Measurements from ENCODE around the gene PALLD.
"Not testable (repeated sequence)": the region's sequence is repeated elsewhere in the genome, so short reads cannot be mapped to it uniquely, and the experiment has no call there.

The PALLD gene

DNA sequence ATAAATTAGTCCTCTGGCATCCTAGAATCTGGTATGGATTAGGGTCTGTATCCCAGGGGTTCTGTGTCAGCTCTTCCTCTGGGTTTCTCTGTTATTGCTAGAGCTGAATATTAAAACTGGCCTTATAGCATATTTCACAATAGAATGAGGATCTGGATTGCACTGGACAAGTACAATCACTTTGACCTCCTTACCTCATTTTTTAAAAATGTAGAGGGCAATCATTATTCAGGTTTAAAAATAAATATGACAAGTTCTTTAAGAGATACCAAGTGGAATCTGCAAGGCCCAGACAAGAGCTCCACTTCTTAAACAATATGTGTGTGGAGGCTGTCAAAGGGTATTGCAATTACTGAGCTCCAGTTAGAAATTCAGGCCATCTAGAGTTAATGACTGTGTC is 1.4 kb downstream of the PALLD start:
- no peak for DNase-seq

DNA sequence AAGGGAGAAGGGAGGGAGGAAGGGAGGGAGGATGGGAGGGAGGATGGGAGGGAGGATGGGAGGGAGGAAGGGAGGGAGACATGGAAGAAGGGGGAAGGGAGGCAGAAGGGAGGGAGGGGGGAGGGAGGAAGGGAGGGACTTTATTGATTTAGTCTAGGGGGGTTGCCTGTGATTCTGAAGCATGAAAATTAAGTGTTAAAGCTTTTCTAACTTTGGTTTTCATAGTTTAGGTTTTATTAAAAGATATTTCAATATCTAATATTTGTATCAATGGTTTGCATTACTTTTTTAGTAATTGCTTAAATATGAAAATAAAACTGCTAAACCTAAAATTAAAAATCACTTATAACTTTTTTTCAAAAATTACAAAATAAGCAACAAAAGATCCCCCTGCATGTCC is 2.4 kb downstream of the PALLD start:
- DNase-seq, result no peak

DNA sequence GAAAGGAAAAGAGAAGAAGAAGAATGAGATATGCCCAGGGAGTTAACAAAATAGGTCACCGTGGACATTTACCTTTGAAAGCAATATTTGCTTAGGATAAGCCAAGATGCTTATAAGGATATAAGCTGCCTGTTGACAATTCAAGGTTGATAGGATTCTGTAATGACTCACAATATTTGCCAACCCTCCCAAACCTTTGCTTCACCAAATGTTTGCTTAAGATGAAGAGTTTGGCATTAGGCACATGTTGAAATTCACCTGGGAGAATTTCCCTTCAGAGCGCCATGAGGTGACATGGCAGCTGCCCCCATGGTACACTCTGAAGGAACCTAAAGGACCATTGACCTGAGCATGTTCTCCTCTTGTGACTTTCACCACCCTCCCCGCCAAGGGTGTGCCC is 4.6 kb downstream of the PALLD start:
- DNase-seq, result no peak

DNA sequence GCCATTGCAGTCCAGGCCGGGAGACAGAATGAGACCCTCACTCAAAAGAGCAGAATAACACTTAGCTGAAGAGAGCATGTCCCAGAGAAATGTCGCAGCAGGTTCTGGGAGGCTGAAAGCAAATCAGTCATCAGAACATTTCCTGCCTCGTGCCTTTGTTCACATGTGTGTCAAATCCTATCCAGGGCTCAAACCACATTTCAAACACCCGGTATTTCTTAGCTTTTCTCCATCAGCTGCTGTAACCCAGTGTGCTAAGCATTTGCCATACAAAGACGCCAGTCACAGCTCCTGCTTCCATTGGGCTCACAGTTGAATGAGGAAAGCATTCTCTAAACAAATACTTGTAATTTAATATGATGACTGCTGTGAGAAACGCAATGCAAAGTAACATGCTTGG is 6.0 kb downstream of the PALLD start:
- DNase-seq, result no peak

DNA sequence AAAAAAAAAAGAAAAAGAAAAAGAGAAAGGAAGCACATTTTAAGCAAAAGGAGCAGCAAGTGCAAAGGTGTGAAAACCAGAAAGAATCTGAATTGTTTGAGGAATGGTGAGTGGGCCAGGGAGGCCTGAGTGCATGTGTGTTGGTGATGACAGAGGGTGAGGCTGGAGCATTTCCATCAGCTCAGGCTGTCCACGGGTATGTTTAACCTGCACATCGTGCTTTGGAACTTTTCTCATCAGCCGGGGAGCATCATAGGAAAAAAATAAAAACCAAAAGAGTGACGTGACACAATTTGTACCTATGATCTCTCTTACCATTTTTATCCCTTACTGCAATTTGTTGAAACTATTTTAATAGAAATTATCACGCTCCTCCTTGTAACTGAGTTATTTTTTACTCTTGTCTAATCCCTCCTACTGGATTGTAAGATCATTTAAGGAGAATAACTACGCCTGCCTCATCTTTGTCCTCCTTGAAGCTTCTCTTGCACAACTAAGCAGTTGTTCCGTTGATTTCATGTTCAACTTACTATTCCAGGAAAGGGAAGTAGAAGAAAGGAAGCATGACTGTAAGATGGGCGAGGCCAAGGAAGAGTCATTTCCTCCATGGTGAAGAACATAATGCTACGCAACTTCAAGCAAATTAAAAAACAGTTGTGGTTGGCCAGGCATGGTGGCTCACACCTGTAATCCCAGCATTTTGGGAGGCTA is 7.0 kb downstream of the PALLD start:
- no peak for DNase-seq

DNA sequence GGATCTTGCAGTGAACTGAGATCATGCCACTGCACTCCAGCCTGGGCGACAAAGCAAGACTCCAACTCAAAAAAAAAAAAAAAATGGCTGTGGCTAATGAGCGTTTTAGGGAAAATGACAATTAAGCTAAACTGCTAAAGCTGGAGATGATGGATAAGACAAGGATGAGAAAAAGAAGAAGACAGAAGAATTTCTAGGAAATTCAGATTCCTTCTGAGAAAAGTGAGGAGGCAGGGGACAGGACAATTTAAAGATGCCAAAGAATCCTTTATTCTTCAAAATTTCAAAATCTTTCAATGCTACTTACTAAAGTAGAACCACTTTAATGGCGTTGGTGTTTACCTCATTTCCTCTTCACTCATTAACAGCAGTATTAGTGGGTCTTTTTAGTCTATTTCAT is 7.7 kb downstream of the PALLD start:
- DNase-seq, result no peak

DNA sequence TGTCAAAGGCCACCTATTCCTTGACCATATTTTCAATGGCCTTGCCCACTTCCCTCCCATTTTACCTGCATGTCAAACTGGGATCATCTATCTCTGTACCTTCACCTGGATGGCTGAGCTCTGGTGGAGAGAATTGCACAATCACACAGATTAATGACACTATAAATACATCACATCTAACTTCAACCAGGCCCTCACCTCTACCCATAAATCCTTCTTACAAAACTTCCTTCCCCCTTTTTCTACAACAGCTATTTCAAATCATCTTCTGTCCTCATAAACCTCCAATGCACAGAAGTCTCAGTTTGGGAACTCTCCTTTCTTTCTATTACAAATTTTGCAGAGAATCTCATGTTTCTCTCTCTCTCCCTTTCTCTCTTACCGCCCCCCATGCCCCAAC is 9.2 kb downstream of the PALLD start:
- no peak for DNase-seq

DNA sequence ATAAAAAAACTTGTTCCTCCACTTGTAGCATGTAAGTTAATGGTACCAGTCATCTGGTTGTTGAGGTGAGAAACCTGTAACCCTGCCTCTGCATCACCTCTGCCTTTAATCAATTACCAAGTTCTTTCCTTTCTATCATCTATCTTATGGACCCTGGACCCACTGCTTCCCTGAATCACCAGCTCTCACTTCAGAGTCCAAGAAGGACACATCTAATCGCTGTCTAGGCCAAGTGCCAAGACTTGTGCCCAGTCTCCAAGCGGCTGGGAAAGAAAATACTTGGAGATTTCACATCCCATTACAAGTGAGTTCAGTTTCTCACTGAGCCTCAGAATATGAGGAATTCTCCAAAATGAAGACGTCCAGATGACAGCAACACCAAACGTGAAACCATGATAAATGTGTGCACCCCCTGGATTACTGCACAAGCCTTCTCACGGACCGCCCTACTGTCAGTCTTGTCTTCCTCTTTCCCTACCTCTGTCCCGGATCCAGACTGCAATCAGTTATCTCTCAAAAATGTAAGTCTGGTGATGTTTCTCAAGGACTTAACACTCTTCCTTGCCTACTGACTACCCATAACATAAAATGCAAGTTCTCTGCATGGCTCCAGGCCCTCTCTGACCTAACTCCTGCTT is 10.4 kb downstream of the PALLD start:
- DNase-seq, result no peak

DNA sequence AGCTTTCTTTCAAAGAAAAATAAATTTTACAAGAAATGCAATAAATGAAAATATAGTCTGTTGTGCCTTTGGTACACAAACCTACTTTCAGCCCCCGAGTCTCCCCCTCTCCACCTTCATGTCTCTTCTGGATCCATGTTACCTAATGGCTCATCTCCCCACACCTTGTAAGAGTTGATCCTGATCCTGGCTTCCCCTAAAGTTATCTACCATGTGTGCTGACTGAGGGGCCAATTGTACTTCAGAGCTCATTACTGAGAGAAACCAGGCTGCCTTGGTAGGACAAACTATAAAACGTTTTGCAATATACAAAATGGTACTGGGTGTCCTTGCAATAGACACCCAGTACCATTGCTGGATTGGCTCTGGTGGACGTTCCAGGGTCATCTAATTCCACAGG is 11.8 kb downstream of the PALLD start:
- no peak for DNase-seq

DNA sequence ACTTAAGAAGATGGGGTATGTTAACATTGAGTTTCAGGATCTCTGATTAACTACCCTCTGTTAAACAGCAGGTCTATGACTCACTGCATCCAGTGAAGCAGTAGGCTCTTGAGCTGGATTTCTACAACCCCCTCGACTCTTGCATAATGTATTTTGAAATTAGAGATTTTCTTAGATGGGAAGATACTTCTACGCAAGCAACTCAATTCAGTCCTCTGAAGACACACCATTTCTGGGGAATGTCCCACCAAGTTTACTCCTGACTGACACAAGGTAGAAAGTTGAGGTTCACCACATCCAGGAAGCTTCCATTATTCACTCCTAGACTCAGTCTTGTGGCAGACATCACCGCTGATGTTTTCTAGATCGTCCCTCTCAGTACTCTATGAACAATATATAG is 12.9 kb downstream of the PALLD start:
- no peak for DNase-seq

DNA sequence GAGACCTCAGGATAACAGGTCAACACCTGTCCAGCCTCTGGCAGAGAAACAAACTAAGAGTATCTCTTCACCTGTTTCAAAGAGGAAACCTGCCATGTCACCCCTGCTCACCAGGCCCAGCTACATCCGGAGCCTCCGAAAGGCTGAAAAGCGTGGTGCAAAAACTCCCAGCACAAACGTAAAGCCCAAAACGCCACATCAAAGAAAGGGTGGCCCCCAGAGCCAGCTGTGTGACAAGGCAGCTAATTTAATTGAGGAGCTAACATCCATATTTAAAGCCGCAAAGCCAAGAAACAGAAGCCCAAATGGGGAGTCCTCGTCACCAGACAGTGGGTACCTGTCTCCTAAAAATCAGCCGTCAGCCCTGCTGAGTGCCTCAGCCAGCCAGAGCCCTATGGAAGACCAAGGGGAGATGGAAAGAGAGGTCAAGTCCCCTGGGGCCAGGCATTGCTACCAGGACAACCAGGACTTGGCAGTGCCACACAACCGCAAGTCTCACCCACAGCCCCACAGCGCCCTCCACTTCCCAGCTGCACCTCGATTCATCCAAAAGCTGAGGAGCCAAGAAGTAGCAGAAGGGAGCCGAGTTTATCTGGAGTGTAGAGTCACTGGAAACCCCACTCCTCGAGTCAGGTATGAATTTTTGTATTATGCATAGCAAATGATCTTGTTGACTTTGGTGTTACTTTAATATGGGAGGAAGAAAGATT is 15.1 kb downstream of the PALLD start:
- DNase-seq, result no peak

DNA sequence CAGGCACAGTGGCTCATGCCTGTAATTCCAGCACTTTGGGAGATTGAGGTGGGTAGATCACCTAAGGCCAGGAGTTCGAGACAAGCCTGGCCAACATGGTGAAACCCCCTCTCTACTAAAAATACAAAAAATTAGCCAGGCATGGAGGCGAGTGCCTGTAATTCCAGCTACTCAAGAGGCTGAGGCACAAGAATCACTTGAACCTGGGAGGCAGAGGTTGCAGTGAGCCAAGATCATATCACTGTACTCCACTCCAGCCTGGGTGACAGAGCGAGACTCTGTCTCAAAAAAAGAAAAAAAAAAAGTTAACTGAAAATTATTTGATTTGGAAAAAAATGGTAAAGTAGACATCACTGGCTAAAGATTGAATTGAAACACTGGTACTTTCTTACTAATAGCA is 17.0 kb downstream of the PALLD start:
- not testable (repeated sequence) for DNase-seq

DNA sequence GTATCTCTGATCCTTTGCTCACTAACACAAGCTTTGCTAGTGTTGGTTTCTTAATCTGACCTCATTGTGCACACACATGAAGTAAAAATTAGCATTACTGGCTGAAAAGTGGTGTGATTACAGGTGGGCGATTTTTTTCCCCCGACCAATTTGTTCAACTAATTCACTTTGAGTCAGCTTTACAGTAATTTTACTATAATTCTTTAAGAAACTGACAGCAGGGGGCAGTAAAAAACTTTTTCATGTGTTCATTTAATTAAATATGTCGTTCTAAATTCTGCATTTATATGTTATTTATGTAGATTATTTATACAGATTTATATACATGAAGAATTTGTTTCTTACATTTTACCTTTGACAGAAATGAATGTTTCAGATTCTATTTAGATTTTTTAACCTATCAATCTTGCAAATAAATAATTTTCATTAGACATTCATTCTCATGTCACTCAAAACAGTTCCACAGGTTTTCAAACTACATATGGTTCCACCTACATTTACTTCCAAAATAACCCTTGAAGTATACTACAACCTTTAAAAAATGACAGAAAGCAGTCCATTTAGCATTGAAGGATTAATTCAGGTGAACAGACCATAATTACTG is 17.5 kb downstream of the PALLD start:
- DNase-seq, result no peak

DNA sequence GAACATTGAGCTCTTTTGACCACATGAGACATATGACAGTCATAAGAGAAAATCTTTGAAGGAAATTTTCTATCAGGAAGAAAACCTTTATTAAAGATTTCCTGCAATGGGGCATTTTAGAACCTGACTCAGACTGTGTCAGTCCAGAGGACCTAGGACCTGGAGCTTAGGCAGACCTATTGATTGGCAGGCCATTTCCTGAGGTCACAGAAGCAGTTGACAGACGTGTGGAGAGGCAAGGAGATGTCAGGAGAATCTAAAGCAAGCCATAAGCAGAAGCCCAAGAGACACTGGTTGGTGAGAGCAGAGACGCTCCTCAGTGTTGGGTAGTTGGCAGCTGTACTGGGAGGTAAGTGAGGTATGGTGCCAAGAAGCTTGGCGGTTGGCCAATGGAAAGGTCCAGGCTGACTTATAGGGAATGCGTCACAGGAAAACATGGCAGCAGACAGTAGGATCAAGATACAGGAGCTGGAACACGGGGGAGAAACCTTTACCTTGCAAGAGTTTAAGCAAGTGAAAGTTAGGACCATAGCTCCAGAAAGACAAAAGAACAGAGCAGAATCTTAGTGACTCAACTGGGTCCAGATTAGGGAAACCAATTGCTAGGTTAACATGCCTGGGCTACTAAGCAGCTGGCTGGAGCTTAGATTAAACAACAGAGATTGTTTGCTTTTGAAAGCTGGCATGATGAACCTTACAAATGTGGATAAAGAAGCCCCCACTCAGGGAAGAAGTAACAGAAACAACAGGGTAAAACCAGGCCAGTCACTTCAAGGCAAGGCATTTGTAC is 18.6 kb downstream of the PALLD start:
- DNase-seq, result no peak

DNA sequence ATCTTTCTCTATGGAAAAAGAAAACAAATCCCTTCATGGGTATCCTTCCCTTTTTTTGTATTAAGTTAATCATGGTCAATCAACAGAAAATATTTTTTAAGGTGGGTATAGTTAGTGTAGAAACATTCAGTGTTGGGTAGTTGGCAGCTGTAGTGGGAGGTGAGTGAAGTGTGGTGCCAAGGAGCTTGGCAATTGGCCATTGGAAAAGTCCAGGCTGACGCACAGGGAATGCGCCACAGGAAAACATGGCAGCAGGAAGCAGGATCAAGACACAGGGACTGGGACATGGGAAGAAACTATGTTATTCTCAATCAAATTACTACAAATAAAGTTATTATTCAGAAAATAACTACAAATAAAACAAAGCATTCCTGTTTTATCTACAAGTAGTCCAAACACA is 20.0 kb downstream of the PALLD start:
- DNase-seq, result no peak

DNA sequence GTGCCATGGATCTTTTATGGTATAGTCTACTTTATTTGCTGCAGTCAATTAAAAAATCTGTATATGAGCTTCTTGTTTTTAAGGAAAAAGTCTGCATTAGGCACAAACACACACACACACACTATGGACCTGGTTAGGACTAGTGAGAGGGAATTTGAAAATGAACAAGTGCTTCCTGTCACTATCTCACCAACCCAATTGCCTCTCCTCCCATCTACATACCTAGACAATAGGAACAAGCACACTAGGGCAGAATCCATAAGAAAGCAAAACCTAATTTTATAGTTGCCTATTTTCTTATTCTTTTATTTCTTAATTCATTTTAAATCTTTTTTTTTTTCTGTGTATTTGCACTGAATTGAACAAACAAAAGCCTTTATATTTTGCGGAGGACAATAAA is 22.7 kb downstream of the PALLD start:
- DNase-seq, result no peak

DNA sequence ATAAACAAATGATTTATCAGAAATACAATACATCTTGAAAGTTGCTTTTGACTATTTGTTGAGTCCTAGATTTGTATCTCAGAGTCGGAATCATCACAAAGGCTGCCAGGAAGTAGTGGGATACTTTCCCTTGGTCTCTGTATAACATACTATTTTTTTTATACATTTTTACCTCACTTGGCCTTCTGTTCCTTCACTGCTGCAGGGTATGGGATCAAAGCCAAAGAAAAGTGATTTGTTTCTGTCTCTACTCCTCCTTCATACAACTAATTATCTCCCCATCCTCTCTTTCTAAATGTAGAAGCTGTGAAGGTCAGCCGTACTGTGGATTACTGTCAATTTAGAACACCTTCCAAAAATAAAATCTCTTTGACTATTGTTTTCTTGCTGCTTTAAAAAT is 24.9 kb downstream of the PALLD start:
- no peak for DNase-seq

DNA sequence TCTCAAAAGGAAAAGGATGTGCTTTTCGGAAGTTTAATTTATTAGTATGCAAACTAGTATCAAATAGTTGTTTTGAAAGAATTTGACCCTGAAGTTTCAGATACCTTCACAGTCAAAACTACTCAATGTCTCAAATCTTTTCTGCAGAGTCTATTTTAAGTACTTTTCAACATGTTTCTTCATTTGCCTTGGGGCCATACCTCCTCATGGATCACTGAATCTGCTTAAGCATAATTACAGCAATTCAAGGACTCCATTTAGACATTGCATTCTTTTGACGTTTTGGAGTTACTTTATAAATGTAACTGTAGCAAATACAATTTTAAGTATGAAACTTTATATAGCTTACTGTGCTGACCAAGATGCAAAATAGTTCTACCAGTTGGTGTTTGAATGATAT is 25.5 kb downstream of the PALLD start:
- no peak for DNase-seq

DNA sequence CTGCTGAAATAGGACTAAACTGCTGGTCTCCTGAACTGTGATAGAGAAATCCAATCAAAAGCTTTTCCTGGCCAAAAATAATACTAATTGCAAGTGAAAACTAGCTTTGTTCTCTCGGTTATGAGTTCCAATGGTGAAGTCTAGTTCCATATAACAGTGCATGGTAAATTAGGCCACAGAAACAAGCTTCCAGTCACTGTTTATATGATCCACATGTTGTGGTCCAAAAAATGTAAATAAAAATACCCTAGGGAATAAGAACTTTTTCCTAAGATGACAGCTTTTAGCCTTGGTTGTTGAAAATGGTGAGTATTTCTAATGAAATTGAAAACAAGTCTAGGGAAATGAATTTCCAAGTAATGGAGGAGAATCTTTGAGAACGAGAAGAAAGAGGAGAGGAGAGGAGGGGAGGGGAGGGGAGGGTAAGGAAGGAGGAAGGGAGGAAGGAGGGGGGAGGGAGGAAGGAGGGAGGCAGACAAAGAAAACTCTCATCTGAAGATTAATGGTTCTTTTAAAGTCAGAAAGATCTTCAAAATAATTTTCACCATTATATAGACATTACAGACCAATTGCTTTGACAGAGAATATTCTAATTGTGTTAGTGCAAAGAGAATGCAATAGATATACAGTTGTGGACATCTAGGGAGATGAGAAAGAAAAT is 26.1 kb downstream of the PALLD start:
- DNase-seq, result no peak

DNA sequence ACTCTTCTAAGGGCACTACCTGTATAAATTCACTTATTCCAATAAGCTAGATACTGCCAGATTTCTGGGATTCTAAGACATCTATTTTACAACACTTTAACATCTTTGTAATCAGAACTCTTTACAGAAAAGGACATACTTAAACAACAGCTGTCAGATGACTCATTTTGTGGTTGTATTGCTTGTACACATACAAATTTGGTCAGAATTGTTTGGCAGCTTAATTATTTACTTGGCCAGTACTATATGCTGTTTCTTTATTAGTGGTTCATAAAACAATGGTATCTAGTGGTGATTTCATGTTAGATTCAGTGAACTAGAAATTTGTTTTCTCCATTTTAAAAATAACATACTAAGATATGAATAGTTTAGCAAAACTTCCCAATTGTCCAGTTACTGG is 27.2 kb downstream of the PALLD start:
- DNase-seq, result no peak

DNA sequence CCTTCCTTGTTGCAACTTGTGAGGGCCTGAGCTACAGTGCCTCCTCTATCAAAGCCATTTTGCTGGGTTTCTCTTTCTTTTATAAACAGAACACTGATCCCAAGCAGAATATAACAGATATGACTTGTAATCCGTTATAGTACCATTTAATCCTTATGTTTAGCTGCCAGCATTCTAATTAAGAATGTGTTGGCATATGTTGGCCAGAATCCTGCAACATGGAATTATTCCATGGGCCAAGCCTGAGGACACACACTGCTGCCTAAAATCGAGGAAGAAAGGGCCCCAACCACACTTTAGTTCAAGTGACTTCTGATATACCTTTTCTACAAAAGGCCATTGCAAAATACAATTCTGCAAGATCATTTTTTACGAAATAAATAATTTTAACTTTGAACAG is 28.0 kb downstream of the PALLD start:
- no peak for DNase-seq

DNA sequence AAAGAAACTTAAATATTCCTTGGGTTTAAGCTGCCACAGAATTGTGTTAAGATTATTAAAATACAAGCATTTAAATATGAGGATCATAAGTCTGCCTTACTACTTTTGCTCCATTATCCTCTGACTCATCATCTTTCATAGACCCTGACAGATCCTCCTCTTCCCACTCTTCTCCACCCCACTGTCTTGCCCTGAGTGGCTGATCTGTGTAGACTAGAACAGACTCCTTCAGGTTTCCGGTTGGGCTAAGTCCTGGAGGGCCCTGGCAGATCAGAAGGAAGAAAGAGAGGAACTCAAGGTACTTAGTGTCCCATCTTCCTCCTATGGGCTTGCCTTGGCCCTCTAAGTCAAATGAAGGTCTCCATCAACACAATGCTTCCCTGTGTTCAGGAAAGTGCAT is 30.7 kb downstream of the PALLD start:
- DNase-seq, result no peak
